Glomerular visceral epithelial cell (primary cell): ENCODE results near the gene SEMA3G.

Experiments
- DNase-seq: peaks from one replicate; pipeline ENCODE4 v3.0.0-alpha.2; 2016; ENCODE audit errors: extremely low spot score

The SEMA3G gene

DNA sequence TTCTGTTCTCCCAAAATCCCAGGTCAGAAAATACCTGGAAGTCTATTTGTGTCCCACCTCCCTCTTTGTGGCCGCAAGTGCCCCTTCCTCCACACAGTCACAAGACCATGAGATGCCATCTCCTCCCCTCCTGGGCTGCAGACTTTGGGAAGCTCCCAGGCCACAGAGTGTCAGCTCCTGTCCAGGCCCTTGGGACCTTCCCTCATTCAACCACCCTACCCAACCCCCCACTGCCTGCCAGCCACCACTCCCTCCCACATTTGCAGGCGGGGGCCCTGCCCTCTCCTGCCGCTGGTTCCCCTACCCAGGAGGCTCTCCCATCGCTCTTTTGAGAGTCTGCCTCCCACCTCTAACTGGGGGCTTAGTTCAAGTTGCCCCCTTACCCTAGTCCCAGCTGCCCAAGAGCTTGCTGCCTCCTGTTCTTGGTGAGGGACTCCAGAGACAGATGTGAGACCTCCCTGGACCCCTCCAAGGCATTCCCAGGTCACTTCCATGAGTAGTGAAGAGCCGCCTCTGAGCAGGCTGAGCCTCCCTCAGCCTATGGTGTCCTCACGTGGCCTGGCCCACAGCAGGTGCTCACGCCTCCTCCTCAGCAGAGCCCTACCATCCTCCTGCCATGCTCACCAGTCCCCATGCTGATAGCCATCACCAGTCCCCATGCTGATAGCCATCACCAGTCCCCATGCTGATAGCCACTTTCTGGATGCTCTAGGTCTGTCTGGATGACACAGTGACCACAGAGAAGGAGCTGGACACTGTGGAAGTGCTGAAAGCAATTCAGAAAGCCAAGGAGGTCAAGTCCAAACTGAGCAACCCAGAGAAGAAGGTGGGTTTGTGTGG lies 34.4 kb upstream of the SEMA3G start:
- no peak for DNase-seq

DNA sequence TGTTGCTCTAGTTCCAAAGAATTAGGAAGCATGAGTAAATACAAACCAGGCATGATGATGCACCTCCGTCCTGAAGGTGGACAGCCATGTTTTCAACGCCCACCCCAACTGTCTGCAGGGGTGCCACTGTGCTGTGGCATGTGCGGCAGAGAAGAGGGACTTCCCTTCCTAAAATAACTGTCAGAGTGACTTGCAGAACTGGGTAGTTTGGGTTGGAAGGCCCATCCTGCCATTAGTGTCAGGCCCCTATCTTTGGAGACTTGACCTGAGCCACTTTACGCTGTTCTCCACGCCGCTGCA lies 32.8 kb upstream of the SEMA3G start:
- DNase-seq, result no peak

GRCh38 chr3:52477076-52477795 lies 32.3 kb upstream of the SEMA3G start:
- no peak for DNase-seq

DNA sequence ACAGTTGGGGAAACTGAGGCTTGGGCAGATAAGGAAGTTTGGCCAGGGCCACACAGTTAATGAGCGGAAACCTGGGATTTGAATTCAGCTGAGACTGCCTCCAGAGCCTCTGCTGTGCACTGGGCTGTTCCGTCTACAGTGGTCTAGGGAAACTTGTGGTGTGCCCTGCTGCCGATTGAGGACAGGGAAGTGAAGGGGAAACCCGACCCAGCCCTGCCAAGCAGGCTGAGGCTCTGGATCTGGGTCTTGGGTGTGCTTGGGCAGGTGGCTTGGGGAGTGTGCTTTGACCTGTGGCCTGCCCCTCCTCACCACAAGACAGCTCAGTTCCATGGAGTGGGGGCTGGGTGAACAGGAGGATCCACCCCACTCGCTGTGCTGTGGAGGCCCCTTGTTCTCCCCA lies 28.1 kb upstream of the SEMA3G start:
- DNase-seq, result no peak

- DNase-seq, result no peak
Observed at GRCh38 chr3:52472239-52473000, 27.5 kb upstream of the SEMA3G start.

DNA sequence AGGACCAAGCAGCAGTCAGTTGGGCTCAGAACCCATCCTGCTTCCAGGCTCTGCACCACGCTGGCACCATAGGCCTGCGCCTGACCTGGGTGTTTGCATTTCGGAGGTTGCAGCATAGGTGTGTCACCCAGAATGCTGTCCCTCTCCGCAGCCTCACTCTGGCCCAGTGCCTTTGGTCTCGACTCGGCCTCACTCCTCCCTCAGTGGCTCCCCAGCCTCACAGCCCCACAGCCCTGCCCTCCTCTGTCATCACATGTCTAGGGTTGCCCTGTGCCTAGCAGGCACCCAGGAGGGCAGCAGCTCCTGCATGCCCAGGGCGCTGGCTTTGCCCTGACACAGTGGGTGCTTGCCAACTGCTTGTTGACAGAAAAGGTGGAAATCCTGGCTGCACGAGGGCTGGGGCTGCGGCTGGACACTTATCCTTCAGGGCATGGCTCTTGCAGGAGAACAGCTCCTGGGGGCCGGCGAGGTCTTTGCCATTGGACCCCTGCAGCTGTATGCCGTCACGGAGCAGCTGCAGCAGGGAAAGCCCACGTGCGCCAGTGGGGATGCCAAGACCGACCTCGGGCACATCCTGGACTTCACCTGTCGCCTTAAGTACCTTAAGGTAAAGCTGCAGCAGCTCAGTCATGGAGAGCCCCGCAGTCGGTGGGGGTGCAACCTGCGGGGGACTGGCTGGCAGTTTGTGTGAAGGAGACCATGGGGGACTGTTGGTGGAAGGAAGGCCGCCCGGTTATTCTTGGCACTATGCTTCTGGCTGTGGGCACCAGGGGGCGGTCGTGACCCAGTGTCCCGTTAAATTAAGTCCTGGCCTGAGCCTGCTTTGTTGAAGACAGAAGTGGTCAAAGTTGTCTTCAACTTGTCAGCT lies 26.7 kb upstream of the SEMA3G start:
- peak; percentile 43 for DNase-seq

DNA sequence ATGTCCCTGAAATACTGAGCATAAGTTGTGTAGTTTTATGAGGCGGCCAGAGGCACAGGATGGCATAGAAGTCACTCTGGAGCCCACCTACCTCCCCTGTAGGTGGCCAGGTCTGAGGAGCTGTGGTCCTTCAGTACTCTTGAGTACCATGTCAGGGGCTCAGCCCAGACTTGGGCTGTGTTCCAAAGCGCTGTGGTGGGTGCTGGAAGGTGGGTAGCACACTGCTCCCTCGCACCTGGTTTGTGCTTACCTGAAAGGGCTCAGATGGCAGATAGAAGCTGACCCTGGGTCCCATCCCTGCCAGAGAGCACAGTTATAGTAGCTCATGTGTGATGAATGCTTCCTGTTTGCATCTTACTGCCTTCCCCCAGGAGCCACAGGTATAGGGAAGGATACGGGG lies 26.0 kb upstream of the SEMA3G start:
- no peak for DNase-seq

DNA sequence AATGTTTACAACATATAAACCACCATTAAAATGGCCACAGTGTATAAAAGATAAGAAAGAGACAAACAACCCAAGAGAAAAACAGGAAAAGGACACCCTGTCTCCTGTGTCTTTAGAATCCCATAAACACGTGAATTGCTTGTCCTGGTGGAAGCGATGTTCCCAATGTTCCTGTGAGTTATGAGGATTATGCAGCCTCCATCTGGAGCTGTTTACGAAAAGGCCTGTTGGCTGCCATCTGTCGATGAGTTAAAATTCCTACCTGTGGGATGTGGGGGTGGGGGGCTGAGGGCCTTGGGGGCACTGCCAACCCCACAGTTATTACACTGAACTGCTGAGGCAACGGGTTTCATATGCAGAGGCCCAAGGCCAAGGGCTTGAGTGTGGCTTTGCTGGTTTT lies 24.1 kb upstream of the SEMA3G start:
- no peak for DNase-seq

- DNase-seq, result no peak
Observed at GRCh38 chr3:52468336-52468735, 23.4 kb upstream of the SEMA3G start.

- no peak for DNase-seq
Observed at GRCh38 chr3:52463416-52463815, 18.5 kb upstream of the SEMA3G start.

- DNase-seq, result no peak
Observed at GRCh38 chr3:52461874-52462273, 17.0 kb upstream of the SEMA3G start.

GRCh38 chr3:52458770-52459545 lies 14.1 kb upstream of the SEMA3G start:
- DNase-seq, result no peak

GRCh38 chr3:52458031-52458760 lies 13.3 kb upstream of the SEMA3G start:
- no peak for DNase-seq

- DNase-seq, result no peak
Observed at GRCh38 chr3:52456800-52457183, 11.9 kb upstream of the SEMA3G start.

DNA sequence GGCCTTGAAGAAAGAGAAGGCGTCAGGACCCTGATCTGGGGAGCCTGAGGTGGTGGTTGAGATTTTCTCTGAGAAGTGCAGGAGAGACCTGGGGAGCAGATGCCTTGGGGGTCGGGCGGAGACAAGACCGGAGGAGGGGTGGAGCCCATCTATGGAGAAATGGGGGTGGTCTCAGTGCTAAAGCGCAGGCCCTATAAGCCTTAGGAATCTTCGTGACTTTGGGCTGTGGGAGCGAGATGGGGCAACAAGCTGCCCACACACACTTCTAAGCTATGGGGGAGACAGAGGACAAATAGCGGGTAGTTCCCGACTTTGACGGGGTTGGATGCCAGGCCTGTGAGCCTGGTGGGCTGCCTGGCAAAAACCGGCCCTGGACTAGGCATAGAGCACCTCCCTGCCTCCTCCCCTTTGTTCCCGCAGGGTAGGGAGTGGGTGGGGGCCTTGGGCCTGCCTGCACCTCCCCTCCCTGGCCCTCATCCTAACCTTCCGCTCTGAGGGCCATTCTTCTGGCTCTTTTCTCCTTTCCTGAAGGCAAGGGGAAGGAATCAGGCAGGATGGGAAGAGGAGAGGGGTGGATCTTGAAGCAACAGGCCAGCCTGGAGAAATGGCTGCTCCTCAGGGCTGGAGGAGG lies 11.4 kb upstream of the SEMA3G start:
- peak; percentile 20 for DNase-seq

- peak; percentile 88 for DNase-seq
Observed at GRCh38 chr3:52455283-52456168, 10.6 kb upstream of the SEMA3G start, which contains the start of gene NISCH. TSS of gene NISCH (plus strand) at chr3:52455604. CDS start at chr3:52455642, 38 bp downstream.

GRCh38 chr3:52454938-52455282 lies 10.0 kb upstream of the SEMA3G start:
- DNase-seq, result no peak

DNA sequence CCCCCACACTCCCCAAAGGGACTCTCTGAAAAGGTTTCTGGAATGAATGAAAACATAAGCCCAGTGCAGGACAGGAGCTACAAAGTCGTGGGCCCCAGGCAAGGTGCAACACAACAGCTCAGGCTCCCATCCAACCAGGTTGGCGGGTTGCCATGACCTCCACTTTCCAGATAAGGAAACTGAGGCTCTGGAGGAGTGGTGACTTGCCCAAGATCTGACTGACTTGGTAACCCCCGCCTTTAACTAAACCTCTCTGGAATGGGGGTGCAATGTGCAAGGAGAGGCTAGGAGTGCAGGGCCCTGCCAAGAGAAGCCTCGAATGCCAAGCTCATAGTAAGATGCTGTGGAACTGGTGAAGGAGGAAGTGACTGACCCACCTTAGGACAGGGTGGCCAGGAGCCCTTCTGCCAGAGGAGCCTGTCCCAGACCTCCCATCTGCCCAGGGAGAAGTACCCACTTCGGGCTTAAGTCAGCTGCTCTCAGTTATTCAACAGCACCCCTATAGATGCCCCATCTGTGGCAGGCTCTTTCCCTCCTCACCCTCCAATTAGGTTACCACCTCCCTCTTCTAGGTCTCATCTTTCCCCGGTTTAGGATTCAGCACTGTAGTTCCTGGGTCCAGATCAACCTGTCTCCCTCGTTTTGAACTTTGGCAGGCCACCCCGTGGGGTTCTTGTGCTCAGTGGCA lies 9.5 kb upstream of the SEMA3G start:
- no peak for DNase-seq
